ENCODE data around the gene SIGLEC12. TPM values are rescaled to one million over a fixed set of nuclear protein-coding genes. Genes with fewer than 3 reads are reported as not detected.

SIGLEC12 gene
- total and polyA plus RNA-seq, 2 donors (not counting 3 experiments of a cell fraction or from before 2014, with no cell fraction given), result not detected

GRCh38 chr19:51511353-51511752, 9.8 kb upstream of the SIGLEC12 start:
- CTCF ChIA-PET, result no interaction called here
- Histone ChIP-seq H3K9me3 (replicated peaks; ENCODE audit: control insufficient read depth, insufficient read depth, low read length) (no peaks in the 10 kb centered on the region), H3K4me2 (ENCODE audit: insufficient read depth, low read length) (no peak overlapping the region), H3K9me1 (replicated peaks; ENCODE audit: control insufficient read depth, extremely low read depth, insufficient read depth, low read length) (no peaks in the 10 kb centered on the region), H3K9ac (replicated peaks; ENCODE audit: extremely low read depth, insufficient read depth, low read length) (no peak overlapping the region), H3K27me3 (ENCODE audit: control insufficient read depth in 2 of 2, insufficient read depth in 2 of 2, low read length in 2 of 2) (peaks cover 0 to 4% of the 10 kb centered on the region in 2 experiments), H3K27ac (ENCODE audit: insufficient read depth, low read depth, low read length) (no peak overlapping the region), H3K79me2 (ENCODE audit: control insufficient read depth, insufficient read depth, low read length) (no peaks in the 10 kb centered on the region), H3K4me1 (ENCODE audit: control insufficient read depth, extremely low read depth, insufficient read depth, low read length) (no peaks in the 10 kb centered on the region), H3K36me3 (ENCODE audit: control insufficient read depth in 2 of 2, extremely low read depth in 1 of 2, insufficient read depth in 2 of 2, low read length in 2 of 2) (no peaks in the 10 kb centered on the region), H4K20me1 (replicated peaks; ENCODE audit: control insufficient read depth, extremely low read depth, insufficient read depth, low read length) (no peaks in the 10 kb centered on the region), H2AFZ (ENCODE audit: low read depth, low read length) (no peak overlapping the region), H3K4me3 (replicated peaks in 1 of 3; ENCODE audit: insufficient read depth in 1 of 3, low read depth in 1 of 3, low read length in 3 of 3) (no peak overlapping the region)
- FAIRE-seq (no peak), DNase-seq (ENCODE audit: low read depth, low spot score) (no peak)
- POLR2A ChIA-PET, result no interaction called here
- intact Hi-C loops (cut with micrococcal nuclease), result no loop called here
- TF ChIP-seq CTCF (IDR thresholded peaks at IDR 0.05; ENCODE audit: extremely low read depth in 1 of 2, insufficient read depth in 1 of 2, low read depth in 1 of 2, low read length in 2 of 2), result peak; percentile 9 to 30
- TF ChIP-seq FOS (IDR thresholded peaks at IDR 0.05; ENCODE audit: borderline replicate concordance, insufficient read depth, low read length), result no peak
- no TSS peak for BruUV-seq (replicated peaks)
- dilution Hi-C loops (cut with MboI; ENCODE audit: extremely low pct_ligation_motif_present, low sequenced_read_pairs), result no loop called here

- Histone ChIP-seq H2AFZ (ENCODE audit: low read depth, low read length) (no peak overlapping the region), H3K9me3 (replicated peaks; ENCODE audit: control insufficient read depth, insufficient read depth, low read length) (no peaks in the 10 kb centered on the region), H3K9ac (replicated peaks; ENCODE audit: extremely low read depth, insufficient read depth, low read length) (no peak overlapping the region), H3K9me1 (replicated peaks; ENCODE audit: control insufficient read depth, extremely low read depth, insufficient read depth, low read length) (no peaks in the 10 kb centered on the region), H3K27ac (ENCODE audit: insufficient read depth, low read depth, low read length) (no peak overlapping the region), H3K36me3 (ENCODE audit: control insufficient read depth in 2 of 2, extremely low read depth in 1 of 2, insufficient read depth in 2 of 2, low read length in 2 of 2) (no peaks in the 10 kb centered on the region), H3K4me3 (replicated peaks in 1 of 3; ENCODE audit: insufficient read depth in 1 of 3, low read depth in 1 of 3, low read length in 3 of 3) (no peak overlapping the region), H3K27me3 (ENCODE audit: control insufficient read depth in 2 of 2, insufficient read depth in 2 of 2, low read length in 2 of 2) (peaks cover 0 to 4% of the 10 kb centered on the region in 2 experiments), H4K20me1 (replicated peaks; ENCODE audit: control insufficient read depth, extremely low read depth, insufficient read depth, low read length) (no peaks in the 10 kb centered on the region), H3K4me2 (ENCODE audit: insufficient read depth, low read length) (no peak overlapping the region), H3K4me1 (ENCODE audit: control insufficient read depth, extremely low read depth, insufficient read depth, low read length) (no peaks in the 10 kb centered on the region), H3K79me2 (ENCODE audit: control insufficient read depth, insufficient read depth, low read length) (no peaks in the 10 kb centered on the region)
- no peak for TF ChIP-seq POLR2A (IDR thresholded peaks at IDR 0.05; ENCODE audit: low read depth, low read length)
- TF ChIP-seq JUN (IDR thresholded peaks at IDR 0.05; ENCODE audit: borderline replicate concordance, insufficient read depth, insufficient read length, low read depth), result no peak
- no peak for TF ChIP-seq GATA2 (IDR thresholded peaks at IDR 0.05; ENCODE audit: insufficient read depth, insufficient read length, low read depth, low read length)
- no peak for TF ChIP-seq POLR2AphosphoS5 (IDR thresholded peaks at IDR 0.05; ENCODE audit: insufficient read depth, low read depth, low read length)
- DNase-seq (ENCODE audit: low read depth, low spot score), result no peak
- dilution Hi-C loops (cut with MboI; ENCODE audit: extremely low pct_ligation_motif_present, low sequenced_read_pairs), result no loop called here
- ChIA-PET CTCF (no interaction called here), POLR2A (no interaction called here)
- intact Hi-C loops (cut with micrococcal nuclease), result no loop called here
- no TSS peak for BruUV-seq (replicated peaks)
- no peak for FAIRE-seq
These were observed 8.4 kb upstream of the SIGLEC12 start for GRCh38 chr19:51509823-51510660.
